Hepatocyte (in vitro differentiated cells): ENCODE measurements around the gene ARHGAP6. TPM values are rescaled to one million over a fixed set of nuclear protein-coding genes. Genes with fewer than 3 reads are reported as not detected.
A peak's percentile ranks its signal among the peaks of the same experiment; 100 is the strongest.

ENCODE experiments used
- DNase-seq: peaks from one replicate; pipeline ENCODE4 v3.0.0-alpha.2; 2016; ENCODE audit warnings: low spot score
- H2AFZ ChIP-seq: fragments of 200-600 bp; sonication (generic); 2 replicates; pipeline ENCODE4 v1.6.0; 2016; ENCODE audit warnings: antibody characterized with exemption, mild to moderate bottlenecking
- H3K27ac ChIP-seq: fragments of 200-600 bp; sonication (generic); 2 replicates; pipeline ENCODE4 v1.5.1; 2016; ENCODE audit warnings: mild to moderate bottlenecking
- H3K27me3 ChIP-seq: fragments of 200-600 bp; sonication (generic); 2 replicates; pipeline ENCODE4 v1.6.1; 2016
- H3K36me3 ChIP-seq: fragments of 200-600 bp; sonication (generic); replicated peaks from 2 replicates; pipeline ENCODE4 v1.5.1; 2016; ENCODE audit warnings: low read depth; ENCODE audit not compliant: insufficient read depth
- H3K4me1 ChIP-seq: fragments of 200-600 bp; sonication (generic); 2 replicates; pipeline ENCODE4 v1.5.1; 2016; ENCODE audit warnings: mild to moderate bottlenecking, moderate library complexity; ENCODE audit not compliant: insufficient read depth
- H3K4me2 ChIP-seq: fragments of 200-600 bp; sonication (generic); 2 replicates; pipeline ENCODE4 v1.6.0; 2016
- H3K4me3 ChIP-seq: fragments of 200-600 bp; sonication (generic); 2 replicates; pipeline ENCODE4 v1.5.1; 2016; ENCODE audit warnings: mild to moderate bottlenecking
- H3K79me2 ChIP-seq: fragments of 200-600 bp; sonication (generic); 2 replicates; pipeline ENCODE4 v1.6.0; 2017; ENCODE audit warnings: mild to moderate bottlenecking
- H3K9me2 ChIP-seq: fragments of 200-600 bp; sonication (generic); replicated peaks from 2 replicates; pipeline ENCODE4 v1.6.0; 2017; ENCODE audit warnings: mild to moderate bottlenecking; ENCODE audit not compliant: insufficient read depth
- H3K9me3 ChIP-seq: fragments of 200-600 bp; sonication (generic); 2 replicates; pipeline ENCODE4 v1.5.1; 2016; ENCODE audit warnings: low read depth, mild to moderate bottlenecking
- H4K20me1 ChIP-seq: fragments of 200-600 bp; sonication (generic); 2 replicates; pipeline ENCODE4 v1.6.0; 2016; ENCODE audit warnings: mild to moderate bottlenecking; ENCODE audit not compliant: insufficient read depth, poor library complexity, severe bottlenecking
- EZH2 ChIP-seq: fragments of 200-600 bp; sonication (generic); IDR thresholded peaks from 2 replicates; pipeline ENCODE4 v1.6.1; 2016; ENCODE audit warnings: antibody characterized with exemption, mild to moderate bottlenecking, borderline replicate concordance
- EZH2phosphoT487 ChIP-seq: fragments of 200-600 bp; sonication (generic); IDR thresholded peaks from one replicate; pipeline ENCODE4 v1.6.1; 2018; ENCODE audit warnings: antibody characterized with exemption, mild to moderate bottlenecking, low read depth, moderate library complexity; ENCODE audit not compliant: unreplicated experiment, severe bottlenecking
- WGBS: methylation state at CpG from one replicate; pipeline ENCODE4 v1.1.6; 2016; ENCODE audit warnings: low lambda C conversion rate; ENCODE audit errors: missing lambda C conversion rate; 5-methylcytosine and 5-hydroxymethylcytosine counted together
- polyA plus RNA-seq: library from polyadenylated mRNA; unstranded; fragments of >200 nt; fragmentation: Nextera tagmentation; extraction: Ambion mirVana; gene quantifications from 2 replicates; pipeline ENCODE4 v1.2.1, GENCODE V29; 2016
- total RNA-seq: library from RNA; depleted of rRNA; stranded (reverse); fragments of >200 nt; gene quantifications from 2 replicates; pipeline ENCODE4 v1.2.3, GENCODE V29; 2014
- TF ChIP-seq, protein P1 (sequence below): fragments of 200-600 bp; sonication (generic); IDR thresholded peaks from 2 replicates; pipeline ENCODE4 v1.5.1; 2016; ENCODE audit warnings: antibody characterized with exemption, mild to moderate bottlenecking; ENCODE audit not compliant: poor library complexity

Gene ARHGAP6
- total and polyA plus RNA-seq, 2 experiments from 2014 or later: 4.9 to 6.9 TPM

DNA sequence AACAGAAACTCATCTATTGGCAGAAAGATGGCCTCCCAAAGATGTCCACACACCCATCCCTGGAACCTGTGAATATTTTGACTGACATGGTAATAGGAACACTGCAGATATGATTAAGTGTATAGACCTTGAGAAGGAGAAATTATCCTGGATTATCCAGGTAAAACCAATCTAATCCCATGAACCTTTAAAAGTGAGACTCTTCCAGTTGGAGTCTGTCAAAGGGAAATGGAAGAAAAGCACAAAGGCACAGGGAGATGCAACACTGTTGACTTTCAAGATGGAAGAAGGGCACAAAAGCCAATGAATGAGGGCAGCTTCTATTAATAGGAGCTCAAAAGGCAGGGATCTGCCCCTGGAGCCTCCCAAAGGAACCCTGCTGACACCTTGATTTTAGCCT, 289.6 kb downstream of the ARHGAP6 start:
- Histone ChIP-seq H3K27me3 (no peaks in the 10 kb centered on the region), H3K4me3 (no peak overlapping the region), H3K4me1 (no peaks in the 10 kb centered on the region), H3K27ac (no peak overlapping the region), H3K36me3 (no peaks in the 10 kb centered on the region), H3K4me2 (no peak overlapping the region), H3K9me3 (no peaks in the 10 kb centered on the region), H4K20me1 (no peaks in the 10 kb centered on the region), H2AFZ (no peak overlapping the region), H3K79me2 (no peaks in the 10 kb centered on the region), H3K9me2 (no peaks in the 10 kb centered on the region)
- no peak for DNase-seq
- no peak for TF ChIP-seq EZH2phosphoT487
- TF ChIP-seq, protein P1, sequence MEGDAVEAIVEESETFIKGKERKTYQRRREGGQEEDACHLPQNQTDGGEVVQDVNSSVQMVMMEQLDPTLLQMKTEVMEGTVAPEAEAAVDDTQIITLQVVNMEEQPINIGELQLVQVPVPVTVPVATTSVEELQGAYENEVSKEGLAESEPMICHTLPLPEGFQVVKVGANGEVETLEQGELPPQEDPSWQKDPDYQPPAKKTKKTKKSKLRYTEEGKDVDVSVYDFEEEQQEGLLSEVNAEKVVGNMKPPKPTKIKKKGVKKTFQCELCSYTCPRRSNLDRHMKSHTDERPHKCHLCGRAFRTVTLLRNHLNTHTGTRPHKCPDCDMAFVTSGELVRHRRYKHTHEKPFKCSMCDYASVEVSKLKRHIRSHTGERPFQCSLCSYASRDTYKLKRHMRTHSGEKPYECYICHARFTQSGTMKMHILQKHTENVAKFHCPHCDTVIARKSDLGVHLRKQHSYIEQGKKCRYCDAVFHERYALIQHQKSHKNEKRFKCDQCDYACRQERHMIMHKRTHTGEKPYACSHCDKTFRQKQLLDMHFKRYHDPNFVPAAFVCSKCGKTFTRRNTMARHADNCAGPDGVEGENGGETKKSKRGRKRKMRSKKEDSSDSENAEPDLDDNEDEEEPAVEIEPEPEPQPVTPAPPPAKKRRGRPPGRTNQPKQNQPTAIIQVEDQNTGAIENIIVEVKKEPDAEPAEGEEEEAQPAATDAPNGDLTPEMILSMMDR: no peak

DNA sequence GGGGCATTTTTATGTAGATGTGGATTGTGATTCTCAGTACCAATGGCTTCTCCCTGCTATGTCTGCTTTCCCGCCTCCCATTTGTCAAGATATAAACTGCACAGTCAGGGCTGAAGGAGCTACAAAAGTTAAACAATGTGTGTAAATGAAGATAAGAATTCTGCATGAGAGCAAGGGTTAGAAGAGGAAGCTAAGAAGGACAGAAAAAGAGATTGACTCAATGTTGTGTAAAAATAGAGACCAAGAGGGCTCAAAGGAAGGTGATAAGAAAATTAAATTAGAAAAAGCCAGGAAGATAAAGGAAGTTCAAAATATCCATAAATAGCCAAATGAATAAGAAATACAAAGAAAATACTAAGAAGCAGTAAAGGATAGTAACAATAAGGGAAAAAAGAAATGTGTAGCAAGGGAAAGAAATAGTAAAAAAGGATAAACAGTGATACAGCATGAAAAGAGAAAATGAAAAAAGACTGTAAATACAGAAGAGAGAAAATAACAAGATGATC, 290.1 kb downstream of the ARHGAP6 start:
- no peaks in the 10 kb centered on the region for H3K27me3 ChIP-seq
- TF ChIP-seq, protein P1: no peak
- TF ChIP-seq EZH2 (no peak), EZH2phosphoT487 (no peak)
- H2AFZ ChIP-seq: no peak overlapping the region
- no peaks in the 10 kb centered on the region for H3K9me2 ChIP-seq
- 52% methylated on average over 1 of the region's 1 CpG for WGBS
- H3K4me2 ChIP-seq: no peak overlapping the region
- peak; percentile 14 for DNase-seq
- H3K27ac ChIP-seq: peak overlapping the region; percentile 16
- H3K79me2 ChIP-seq: no peaks in the 10 kb centered on the region
- H3K4me3 ChIP-seq: no peak overlapping the region
- H3K36me3 ChIP-seq: no peaks in the 10 kb centered on the region
- H3K9me3 ChIP-seq: no peaks in the 10 kb centered on the region
- H4K20me1 ChIP-seq: no peaks in the 10 kb centered on the region
- no peaks in the 10 kb centered on the region for H3K4me1 ChIP-seq

DNA sequence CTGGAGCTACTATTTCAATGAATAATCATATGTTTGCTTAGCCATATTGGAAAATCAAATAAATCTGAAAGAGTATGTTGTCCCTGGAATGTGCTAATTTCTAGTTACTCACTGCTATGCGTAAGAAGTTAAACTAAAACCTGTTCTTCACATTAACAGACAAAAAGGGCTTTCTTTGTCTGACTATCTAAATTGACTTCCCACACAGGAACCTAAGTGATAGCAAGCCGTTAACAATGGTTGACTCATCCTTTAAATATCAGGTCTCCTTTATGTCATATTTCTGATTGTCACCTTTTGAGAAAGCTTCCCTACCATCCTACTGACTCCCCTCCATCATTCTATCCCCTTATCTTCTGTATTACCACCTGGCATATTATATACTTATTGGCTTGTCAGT, 291.1 kb downstream of the ARHGAP6 start:
- Histone ChIP-seq H3K79me2 (no peaks in the 10 kb centered on the region), H3K4me1 (no peaks in the 10 kb centered on the region), H2AFZ (no peak overlapping the region), H3K9me3 (no peaks in the 10 kb centered on the region), H3K4me3 (no peak overlapping the region), H3K27me3 (no peaks in the 10 kb centered on the region), H3K27ac (peak overlapping the region; percentile 58), H4K20me1 (no peaks in the 10 kb centered on the region), H3K36me3 (no peaks in the 10 kb centered on the region), H3K4me2 (no peak overlapping the region), H3K9me2 (no peaks in the 10 kb centered on the region)
- TF ChIP-seq, protein P1: no peak
- TF ChIP-seq EZH2phosphoT487 (no peak), EZH2 (no peak)
- 58% methylated on average over 2 of the region's 2 CpGs for WGBS
- DNase-seq: no peak

DNA sequence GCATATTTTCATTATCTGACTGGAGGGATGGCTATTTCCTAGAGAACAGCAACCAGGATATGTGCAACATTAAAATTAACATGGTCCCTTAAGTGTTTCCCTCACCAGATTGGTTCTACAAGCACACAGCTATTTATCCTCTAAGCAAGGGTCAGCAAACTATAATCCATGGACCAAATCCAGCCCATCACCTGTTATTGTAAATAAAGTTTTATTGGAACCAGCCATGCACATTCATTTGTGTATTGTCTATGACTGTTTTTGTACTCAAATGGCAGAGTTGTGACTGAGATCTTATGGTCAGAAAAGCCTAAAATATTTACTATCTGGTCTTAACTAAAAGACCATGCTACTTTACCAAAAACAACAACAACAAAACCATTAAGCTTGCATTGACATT, 294.6 kb downstream of the ARHGAP6 start:
- Histone ChIP-seq H2AFZ (no peak overlapping the region), H3K9me3 (no peaks in the 10 kb centered on the region), H4K20me1 (no peaks in the 10 kb centered on the region), H3K9me2 (no peaks in the 10 kb centered on the region), H3K36me3 (no peaks in the 10 kb centered on the region), H3K4me1 (no peaks in the 10 kb centered on the region), H3K27me3 (no peaks in the 10 kb centered on the region), H3K79me2 (no peaks in the 10 kb centered on the region), H3K4me2 (no peak overlapping the region), H3K4me3 (no peak overlapping the region), H3K27ac (no peak overlapping the region)
- TF ChIP-seq, protein P1: no peak
- TF ChIP-seq EZH2: no peak
- no peak for DNase-seq
